ENCODE results near the gene HARBI1. TPM values are rescaled to one million over a fixed set of nuclear protein-coding genes. Genes with fewer than 3 reads are reported as not detected.

Gene HARBI1
- total and polyA plus RNA-seq, 9 of the 15 experiments (the other 6 are each of a cell fraction or from before 2014, with no cell fraction given), result 3.5 to 8.4 (median 5.5) TPM

- ATAC-seq (no peak), FAIRE-seq (no peak), DNase-seq (ENCODE audit: extremely low read depth in 1 of 4, low spot score in 3 of 4) (no peak)
- CTCF ChIA-PET (ENCODE audit: low intra/inter-chr PET ratio), result no interaction called here
- Histone ChIP-seq H3K9ac (ENCODE audit: insufficient read depth in 1 of 2, low read depth in 2 of 2, low read length in 2 of 2) (no peak overlapping the region), H3K36me3 (ENCODE audit: control insufficient read depth, insufficient read depth, low read length) (peaks cover 12% of the 10 kb centered on the region; the same call in 1 of the 3 replicates), H3K4me3 (no peak overlapping the region), H3K4me2 (ENCODE audit: insufficient read depth, low read length) (no peak overlapping the region), H3K27me3 (ENCODE audit: control insufficient read depth in 2 of 2, insufficient read depth in 2 of 2, low read length in 2 of 2) (no peaks in the 10 kb centered on the region), H2AFZ (ENCODE audit: low read depth, low read length) (no peak overlapping the region), H3K79me2 (ENCODE audit: control insufficient read depth, insufficient read depth, low read length) (peaks cover 58% of the 10 kb centered on the region), H3K27ac (ENCODE audit: extremely low read depth, low read depth, low read length) (no peak overlapping the region), H3K9me1 (ENCODE audit: control insufficient read depth, insufficient read depth, low read length) (no peaks in the 10 kb centered on the region), H3K9me3 (replicated peaks; ENCODE audit: control insufficient read depth, insufficient read depth, low read depth, low read length) (no peaks in the 10 kb centered on the region; the same call in 1 of the 2 replicates), H3K4me1 (replicated peaks in 1 of 2; ENCODE audit: control insufficient read depth in 2 of 2, insufficient read depth in 2 of 2, low read length in 2 of 2) (no peaks in the 10 kb centered on the region; a peak in 2 of 5 replicates), H4K20me1 (replicated peaks; ENCODE audit: control insufficient read depth, insufficient read depth, low read length) (peaks cover 3% of the 10 kb centered on the region; the same call in 1 of the 2 replicates)
- intact Hi-C loops (cut with micrococcal nuclease) (no loop called here), in situ Hi-C loops (cut with MboI) (no loop called here)
- BruUV-seq (replicated peaks), result no TSS peak
- POLR2A ChIA-PET, result interaction anchor here (1.0 to 1.4 kb wide), 2 partner anchors 10 to 22 kb away, joined by 3 to 4 read pairs; no protein-coding TSS in a partner anchor
- no peak for TF ChIP-seq RAD51 (IDR thresholded peaks at IDR 0.05; ENCODE audit: borderline replicate concordance, low read depth)
- no peak for TF ChIP-seq NR1H2 (CRISPR knock-in tag; IDR thresholded peaks at IDR 0.05)
- no peak for TF ChIP-seq GABPB2 (CRISPR knock-in tag; conservative IDR thresholded peaks at IDR 0.05)
- no peak for TF ChIP-seq ZBTB7A (IDR thresholded peaks at IDR 0.05; ENCODE audit: borderline replicate concordance, control insufficient read depth, low read depth, low read length)
- TF ChIP-seq CHD4 (IDR thresholded peaks at IDR 0.05; ENCODE audit: insufficient read depth, insufficient replicate concordance, low read depth, low read length, poor library complexity, severe bottlenecking), result no peak
- TF ChIP-seq, protein P1, sequence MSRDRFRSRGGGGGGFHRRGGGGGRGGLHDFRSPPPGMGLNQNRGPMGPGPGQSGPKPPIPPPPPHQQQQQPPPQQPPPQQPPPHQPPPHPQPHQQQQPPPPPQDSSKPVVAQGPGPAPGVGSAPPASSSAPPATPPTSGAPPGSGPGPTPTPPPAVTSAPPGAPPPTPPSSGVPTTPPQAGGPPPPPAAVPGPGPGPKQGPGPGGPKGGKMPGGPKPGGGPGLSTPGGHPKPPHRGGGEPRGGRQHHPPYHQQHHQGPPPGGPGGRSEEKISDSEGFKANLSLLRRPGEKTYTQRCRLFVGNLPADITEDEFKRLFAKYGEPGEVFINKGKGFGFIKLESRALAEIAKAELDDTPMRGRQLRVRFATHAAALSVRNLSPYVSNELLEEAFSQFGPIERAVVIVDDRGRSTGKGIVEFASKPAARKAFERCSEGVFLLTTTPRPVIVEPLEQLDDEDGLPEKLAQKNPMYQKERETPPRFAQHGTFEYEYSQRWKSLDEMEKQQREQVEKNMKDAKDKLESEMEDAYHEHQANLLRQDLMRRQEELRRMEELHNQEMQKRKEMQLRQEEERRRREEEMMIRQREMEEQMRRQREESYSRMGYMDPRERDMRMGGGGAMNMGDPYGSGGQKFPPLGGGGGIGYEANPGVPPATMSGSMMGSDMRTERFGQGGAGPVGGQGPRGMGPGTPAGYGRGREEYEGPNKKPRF (IDR thresholded peaks at IDR 0.05; ENCODE audit: low read depth, low read length), result no peak
- TF ChIP-seq, protein P2, sequence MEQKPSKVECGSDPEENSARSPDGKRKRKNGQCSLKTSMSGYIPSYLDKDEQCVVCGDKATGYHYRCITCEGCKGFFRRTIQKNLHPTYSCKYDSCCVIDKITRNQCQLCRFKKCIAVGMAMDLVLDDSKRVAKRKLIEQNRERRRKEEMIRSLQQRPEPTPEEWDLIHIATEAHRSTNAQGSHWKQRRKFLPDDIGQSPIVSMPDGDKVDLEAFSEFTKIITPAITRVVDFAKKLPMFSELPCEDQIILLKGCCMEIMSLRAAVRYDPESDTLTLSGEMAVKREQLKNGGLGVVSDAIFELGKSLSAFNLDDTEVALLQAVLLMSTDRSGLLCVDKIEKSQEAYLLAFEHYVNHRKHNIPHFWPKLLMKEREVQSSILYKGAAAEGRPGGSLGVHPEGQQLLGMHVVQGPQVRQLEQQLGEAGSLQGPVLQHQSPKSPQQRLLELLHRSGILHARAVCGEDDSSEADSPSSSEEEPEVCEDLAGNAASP (IDR thresholded peaks at IDR 0.05), result no peak
- TF ChIP-seq ZC3H8 (IDR thresholded peaks at IDR 0.05), result no peak
- TF ChIP-seq ZNF263 (CRISPR knock-in tag; IDR thresholded peaks at IDR 0.05; ENCODE audit: borderline replicate concordance), result no peak
- no peak for TF ChIP-seq ZHX1 (conservative IDR thresholded peaks at IDR 0.05; ENCODE audit: low read length)
- no peak for TF ChIP-seq POU5F1 (IDR thresholded peaks at IDR 0.05; ENCODE audit: borderline replicate concordance, low read depth, low read length, partially characterized antibody)
- no peak for TF ChIP-seq SMAD4 (CRISPR knock-in tag; conservative IDR thresholded peaks at IDR 0.05)
- TF ChIP-seq, protein P3, sequence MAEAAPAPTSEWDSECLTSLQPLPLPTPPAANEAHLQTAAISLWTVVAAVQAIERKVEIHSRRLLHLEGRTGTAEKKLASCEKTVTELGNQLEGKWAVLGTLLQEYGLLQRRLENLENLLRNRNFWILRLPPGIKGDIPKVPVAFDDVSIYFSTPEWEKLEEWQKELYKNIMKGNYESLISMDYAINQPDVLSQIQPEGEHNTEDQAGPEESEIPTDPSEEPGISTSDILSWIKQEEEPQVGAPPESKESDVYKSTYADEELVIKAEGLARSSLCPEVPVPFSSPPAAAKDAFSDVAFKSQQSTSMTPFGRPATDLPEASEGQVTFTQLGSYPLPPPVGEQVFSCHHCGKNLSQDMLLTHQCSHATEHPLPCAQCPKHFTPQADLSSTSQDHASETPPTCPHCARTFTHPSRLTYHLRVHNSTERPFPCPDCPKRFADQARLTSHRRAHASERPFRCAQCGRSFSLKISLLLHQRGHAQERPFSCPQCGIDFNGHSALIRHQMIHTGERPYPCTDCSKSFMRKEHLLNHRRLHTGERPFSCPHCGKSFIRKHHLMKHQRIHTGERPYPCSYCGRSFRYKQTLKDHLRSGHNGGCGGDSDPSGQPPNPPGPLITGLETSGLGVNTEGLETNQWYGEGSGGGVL (CRISPR knock-in tag; IDR thresholded peaks at IDR 0.05), result no peak
- no peak for TF ChIP-seq LARP7 (IDR thresholded peaks at IDR 0.05)
- WGBS (ENCODE audit: insufficient coverage, low coverage, missing lambda C conversion rate), result 89% methylated on average over 5 of the region's 5 CpGs
Measured at GRCh38 chr11:46582588-46582987, 34.4 kb downstream of the HARBI1 start.

Data from K562 (cell line).